Activated CD8-positive, alpha-beta T cell treated with anti-CD3 and anti-CD28 coated beads for 36 hours (primary cell): ENCODE data around the gene GRSF1. TPM values are rescaled to one million over a fixed set of nuclear protein-coding genes. Genes with fewer than 3 reads are reported as not detected.

ENCODE experiments used
- ATAC-seq: fragments of 200-7000 bp; cut with Tn5 transposase; one replicate; pipeline ENCODE4 v1.10.0; 2021; ENCODE audit warnings: mild to moderate bottlenecking, moderate library complexity
- CTCF ChIA-PET: fragments of 350-600 bp; sonication (Branson Sonifier 250); formaldehyde crosslinking; loops from one replicate; lab custom pipeline; 2021; ENCODE audit warnings: antibody characterized with exemption; lab: Charles Lee
- POLR2A ChIA-PET: fragments of 350-600 bp; sonication (Branson Sonifier 250); formaldehyde crosslinking; loops from one replicate; lab custom pipeline; 2021; ENCODE audit warnings: antibody characterized with exemption; lab: Charles Lee
- DNase-seq: peaks from one replicate; pipeline ENCODE4 v3.0.0-alpha.2; 2020
- H3K27ac Mint-ChIP-seq: one replicate; pipeline ENCODE4 v1.8.0; 2021; ENCODE audit warnings: mild to moderate bottlenecking, mixed read lengths
- H3K27me3 Mint-ChIP-seq: one replicate; pipeline ENCODE4 v1.8.0; 2021; ENCODE audit warnings: mixed read lengths
- H3K36me3 Mint-ChIP-seq: one replicate; pipeline ENCODE4 v1.8.0; 2021; ENCODE audit warnings: low read depth, mixed read lengths
- H3K4me1 Mint-ChIP-seq: one replicate; pipeline ENCODE4 v1.8.0; 2021; ENCODE audit warnings: low read depth, mixed read lengths
- H3K4me3 Mint-ChIP-seq: one replicate; pipeline ENCODE4 v1.8.0; 2021; ENCODE audit warnings: mild to moderate bottlenecking, moderate library complexity, mixed read lengths
- H3K9me3 Mint-ChIP-seq: one replicate; pipeline ENCODE4 v1.8.0; 2021; ENCODE audit warnings: mixed read lengths
- intact Hi-C: fragments of 100-400 bp; cut with micrococcal nuclease; formaldehyde crosslinking; loops from one replicate; pipeline ENCODE4 v1.10.0; 2022
- total RNA-seq, 2 experiments: library from RNA; stranded (reverse); gene quantifications; one replicate each; pipeline ENCODE4 v1.2.3, GENCODE V29; 2021
- TF ChIP-seq, protein P1 (sequence below): fragments of 200-600 bp; IDR thresholded peaks from one replicate; pipeline ENCODE4 v1.8.0; 2022; ENCODE audit warnings: antibody characterized with exemption, mild to moderate bottlenecking

The GRSF1 gene
- total RNA-seq, 2 experiments from 2014 or later, result 111 to 117 TPM

GRCh38 chr4:70818173-70818855, 21.4 kb downstream of the GRSF1 start:
- peak; percentile 27 for ATAC-seq
- CTCF ChIA-PET, result interaction anchor here (0.8 to 1.3 kb wide), 2 partner anchors 14 to 217 kb away, joined by 3 to 4 read pairs; no protein-coding TSS in a partner anchor
- H3K27ac Mint-ChIP-seq, result peak overlapping the region; percentile 44

GRCh38 chr4:70816894-70817293, 22.8 kb downstream of the GRSF1 start:
- DNase-seq (no peak), ATAC-seq (no peak)
- POLR2A ChIA-PET, result interaction anchor here (1.0 to 1.2 kb wide), 2 partner anchors 10 to 15 kb away, joined by 3 read pairs; no protein-coding TSS in a partner anchor
- CTCF ChIA-PET, result interaction anchor here (0.5 kb wide), 1 partner anchor 110 kb away, joined by 3 read pairs; no protein-coding TSS in a partner anchor
- no peaks in the 10 kb centered on the region for H3K27me3 Mint-ChIP-seq
- H3K4me1 Mint-ChIP-seq, result peaks cover 17% of the 10 kb centered on the region
- H3K4me3 Mint-ChIP-seq, result no peak overlapping the region
- TF ChIP-seq, protein P1, sequence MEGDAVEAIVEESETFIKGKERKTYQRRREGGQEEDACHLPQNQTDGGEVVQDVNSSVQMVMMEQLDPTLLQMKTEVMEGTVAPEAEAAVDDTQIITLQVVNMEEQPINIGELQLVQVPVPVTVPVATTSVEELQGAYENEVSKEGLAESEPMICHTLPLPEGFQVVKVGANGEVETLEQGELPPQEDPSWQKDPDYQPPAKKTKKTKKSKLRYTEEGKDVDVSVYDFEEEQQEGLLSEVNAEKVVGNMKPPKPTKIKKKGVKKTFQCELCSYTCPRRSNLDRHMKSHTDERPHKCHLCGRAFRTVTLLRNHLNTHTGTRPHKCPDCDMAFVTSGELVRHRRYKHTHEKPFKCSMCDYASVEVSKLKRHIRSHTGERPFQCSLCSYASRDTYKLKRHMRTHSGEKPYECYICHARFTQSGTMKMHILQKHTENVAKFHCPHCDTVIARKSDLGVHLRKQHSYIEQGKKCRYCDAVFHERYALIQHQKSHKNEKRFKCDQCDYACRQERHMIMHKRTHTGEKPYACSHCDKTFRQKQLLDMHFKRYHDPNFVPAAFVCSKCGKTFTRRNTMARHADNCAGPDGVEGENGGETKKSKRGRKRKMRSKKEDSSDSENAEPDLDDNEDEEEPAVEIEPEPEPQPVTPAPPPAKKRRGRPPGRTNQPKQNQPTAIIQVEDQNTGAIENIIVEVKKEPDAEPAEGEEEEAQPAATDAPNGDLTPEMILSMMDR, result no peak
- peaks cover 31% of the 10 kb centered on the region for H3K36me3 Mint-ChIP-seq
- no peaks in the 10 kb centered on the region for H3K9me3 Mint-ChIP-seq
- no peak overlapping the region for H3K27ac Mint-ChIP-seq
- intact Hi-C loops, result no loop called here

More at GRCh38 chr4:70818173-70818855, 21.4 kb downstream of the GRSF1 start:
- DNase-seq, result no peak
- peaks cover 41% of the 10 kb centered on the region for H3K36me3 Mint-ChIP-seq
- no peaks in the 10 kb centered on the region for H3K27me3 Mint-ChIP-seq
- no peak overlapping the region for H3K4me3 Mint-ChIP-seq
- H3K4me1 Mint-ChIP-seq, result peaks cover 17% of the 10 kb centered on the region
- POLR2A ChIA-PET, result interaction anchor here (0.7 to 2.4 kb wide), 2 partner anchors 9 to 20 kb away, joined by 3 to 14 read pairs; no protein-coding TSS in a partner anchor
- intact Hi-C loops, result no loop called here
- no peaks in the 10 kb centered on the region for H3K9me3 Mint-ChIP-seq
- TF ChIP-seq, protein P1, result no peak

GRCh38 chr4:70815370-70815769, 24.3 kb downstream of the GRSF1 start:
- H3K4me3 Mint-ChIP-seq, result no peak overlapping the region
- H3K36me3 Mint-ChIP-seq, result peaks cover 25% of the 10 kb centered on the region
- no peak overlapping the region for H3K27ac Mint-ChIP-seq
- no peaks in the 10 kb centered on the region for H3K27me3 Mint-ChIP-seq
- TF ChIP-seq, protein P1, result no peak
- no peaks in the 10 kb centered on the region for H3K9me3 Mint-ChIP-seq
- no peak for ATAC-seq
- peaks cover 17% of the 10 kb centered on the region for H3K4me1 Mint-ChIP-seq
- intact Hi-C loops, result no loop called here
- no peak for DNase-seq
- CTCF ChIA-PET, result no interaction called here
- POLR2A ChIA-PET, result interaction anchor here (1.1 kb wide), 2 partner anchors 15 to 16 kb away, joined by 3 read pairs; no protein-coding TSS in a partner anchor

DNA sequence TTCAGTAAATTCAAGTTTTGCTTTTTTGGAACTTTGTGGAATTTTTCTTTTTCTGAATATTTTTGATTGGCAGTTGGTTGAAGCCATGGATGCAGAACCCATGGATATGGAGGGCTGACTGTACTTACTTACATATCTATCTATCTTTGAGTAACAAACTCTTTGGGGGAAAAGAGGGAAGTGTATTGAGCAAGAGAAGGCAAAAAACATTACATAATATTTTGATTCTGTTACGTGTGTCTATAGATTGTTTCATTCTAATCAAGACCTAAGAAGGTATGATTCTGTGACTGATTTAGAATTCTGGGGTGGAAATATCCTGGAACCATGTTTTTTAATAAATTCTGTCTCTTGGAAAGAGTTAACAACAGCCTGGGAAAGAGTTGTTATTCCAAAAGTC, 31.5 kb downstream of the GRSF1 start:
- Mint-ChIP-seq H3K4me1 (no peaks in the 10 kb centered on the region), H3K9me3 (no peaks in the 10 kb centered on the region), H3K4me3 (no peak overlapping the region), H3K27me3 (no peaks in the 10 kb centered on the region), H3K36me3 (no peaks in the 10 kb centered on the region), H3K27ac (no peak overlapping the region)
- intact Hi-C loops, result no loop called here
- ChIA-PET CTCF (interaction anchor here (0.6 kb wide), 1 partner anchor 188 kb away, joined by 3 read pairs; no protein-coding TSS in a partner anchor), POLR2A (no interaction called here)
- ATAC-seq (no peak), DNase-seq (no peak)
- TF ChIP-seq, protein P1, result no peak
